Esophagus squamous epithelium (tissue), 5 donors: ENCODE measurements around the gene MUC22. TPM values are rescaled to one million over a fixed set of nuclear protein-coding genes. Genes with fewer than 3 reads are reported as not detected.

Source experiments
- DNase-seq: peaks from one replicate; lab custom pipeline; 2025; lab: John Stamatoyannopoulos, UW
- H3K27ac ChIP-seq, 4 donors: fragments of 200-600 bp; sonication (generic); one replicate each; pipeline ENCODE4 v1.5.1; 2016 to 2019; ENCODE audit warnings: mild to moderate bottlenecking in 1 of 4
- H3K27me3 ChIP-seq, 4 donors: fragments of 200-600 bp; sonication (generic); 1 replicate in 3 of 4; 2 replicates in 1 of 4; pipeline versions ENCODE4 v1.5.1 to v1.6.0; 2017 to 2021; ENCODE audit warnings: antibody characterized with exemption in 1 of 4
- H3K36me3 ChIP-seq, 3 donors: fragments of 200-600 bp; sonication (generic); one replicate each; pipeline ENCODE4 v1.5.1; 2016 to 2019
- H3K4me1 ChIP-seq, 3 donors: fragments of 200-600 bp; sonication (generic); one replicate each; pipeline ENCODE4 v1.5.1; 2017 to 2019
- H3K4me3 ChIP-seq, 4 donors: fragments of 200-600 bp; sonication (generic); 1 replicate in 3 of 4; 2 replicates in 1 of 4; pipeline ENCODE4 v1.5.1; 2016 to 2019; ENCODE audit warnings: mild to moderate bottlenecking in 2 of 4, moderate library complexity in 1 of 4
- H3K9me3 ChIP-seq, 3 donors: fragments of 200-600 bp; sonication (generic); one replicate each; pipeline ENCODE4 v1.5.1; 2016 to 2019
- CTCF ChIP-seq, 6 experiments: fragments of 450-650 bp in 4 of 6; fragments of 200-600 bp in 2 of 6; sonication (generic) in 2 of 6; IDR thresholded peaks; one replicate each; pipeline ENCODE4 v1.5.1; 2016 to 2019; ENCODE audit warnings: antibody characterized with exemption in 6 of 6, mild to moderate bottlenecking in 4 of 6, moderate library complexity in 4 of 6
- POLR2A ChIP-seq, 4 donors: fragments of 450-650 bp; IDR thresholded peaks; one replicate each; pipeline ENCODE4 v1.6.1; 2017; ENCODE audit warnings: antibody characterized with exemption in 4 of 4, mild to moderate bottlenecking in 4 of 4, moderate library complexity in 3 of 4
- WGBS, 2 donors: methylation state at CpG; one replicate each; pipeline ENCODE4 v1.1.5; 2018; 5-methylcytosine and 5-hydroxymethylcytosine counted together
- intact Hi-C: fragments of 100-400 bp; cut with DNase I; formaldehyde crosslinking; loops from one replicate; pipeline ENCODE4 v1.15.0; 2022
- total RNA-seq, 4 donors: library from RNA; depleted of rRNA; stranded (reverse); fragments of >200 nt; gene quantifications; one replicate each; pipeline ENCODE4 v1.1.0, GENCODE V29; 2016
- donor health status: DM: yes; HTN: yes; CAD: no.

The MUC22 gene
- total RNA-seq, 4 donors from 2014 or later, result 4.1 to 10.1 (median 7.6) TPM

- Histone ChIP-seq H3K27me3 (peaks cover 0 to 12% (median 0%) of the 10 kb centered on the region in 4 donors), H3K4me3 (peak overlapping the region in 2 of 4 donors; percentile 9 to 29), H3K27ac (peak overlapping the region in 2 of 4 donors; percentile 70 to 77), H3K4me1 (peaks cover 4 to 51% (median 16%) of the 10 kb centered on the region in 3 donors), H3K36me3 (no peaks in the 10 kb centered on the region), H3K9me3 (no peaks in the 10 kb centered on the region)
- no peak for TF ChIP-seq CTCF (IDR thresholded peaks at IDR 0.05)
- TF ChIP-seq POLR2A (IDR thresholded peaks at IDR 0.05), result no peak
- intact Hi-C loops, result no loop called here
- no peak for DNase-seq
- WGBS, 2 donors, result 33 to 69% methylated on average over 3 to 4 of the region's 8 CpGs
These were observed 43.6 kb downstream of the MUC22 start for GRCh38 chr6:31053873-31054272.

- Histone ChIP-seq H3K4me3 (peak overlapping the region in 1 of 4 donors; percentile 29), H3K27ac (peak overlapping the region in 3 of 4 donors; percentile 61 to 77 (median 70)), H3K9me3 (no peaks in the 10 kb centered on the region), H3K27me3 (peaks cover 0 to 7% (median 0%) of the 10 kb centered on the region in 4 donors), H3K36me3 (no peaks in the 10 kb centered on the region), H3K4me1 (peaks cover 4 to 56% (median 16%) of the 10 kb centered on the region in 3 donors)
- intact Hi-C loops, result no loop called here
- no peak for TF ChIP-seq CTCF (IDR thresholded peaks at IDR 0.05)
- TF ChIP-seq POLR2A (IDR thresholded peaks at IDR 0.05), result no peak
- no peak for DNase-seq
- 19 to 36% methylated on average over 3 to 4 of the region's 4 CpGs for WGBS, 2 donors
These were observed 45.2 kb downstream of the MUC22 start for GRCh38 chr6:31055441-31055840.

GRCh38 chr6:31057426-31058003, 47.2 kb downstream of the MUC22 start:
- TF ChIP-seq POLR2A (IDR thresholded peaks at IDR 0.05) (no peak), CTCF (IDR thresholded peaks at IDR 0.05) (peak in 1 of 6 experiments; percentile 4)
- Histone ChIP-seq H3K4me3 (peak overlapping the region in 2 of 4 donors; percentile 8 to 29), H3K27me3 (peaks cover 0 to 7% (median 0%) of the 10 kb centered on the region in 4 donors), H3K27ac (peak overlapping the region; percentile 31 to 77 (median 66)), H3K36me3 (no peaks in the 10 kb centered on the region), H3K9me3 (no peaks in the 10 kb centered on the region), H3K4me1 (peaks cover 4 to 67% (median 16%) of the 10 kb centered on the region in 3 donors)
- 21 to 33% methylated on average over 4 of the region's 4 CpGs for WGBS, 2 donors
- intact Hi-C loops, result no loop called here
- DNase-seq, result no peak

- no peaks in the 10 kb centered on the region for H3K9me3 ChIP-seq
- intact Hi-C loops, result no loop called here
- DNase-seq, result no peak
- peak overlapping the region; percentile 31 to 77 (median 70) for H3K27ac ChIP-seq
- WGBS, 2 donors, result 33 to 38% methylated on average over 8 to 9 of the region's 10 CpGs
- H3K27me3 ChIP-seq, result peaks cover 0 to 10% (median 0%) of the 10 kb centered on the region in 4 donors
- peaks cover 4 to 75% (median 16%) of the 10 kb centered on the region in 3 donors for H3K4me1 ChIP-seq
- H3K4me3 ChIP-seq, result peak overlapping the region in 1 of 4 donors; percentile 29
- no peak for TF ChIP-seq POLR2A (IDR thresholded peaks at IDR 0.05)
- TF ChIP-seq CTCF (IDR thresholded peaks at IDR 0.05), result peak in 5 of 6 experiments; percentile 30 to 58 (median 49)
- no peaks in the 10 kb centered on the region for H3K36me3 ChIP-seq
These were observed 48.0 kb downstream of the MUC22 start for GRCh38 chr6:31058128-31058894.

GRCh38 chr6:31060145-31060544, 49.9 kb downstream of the MUC22 start:
- H3K27ac ChIP-seq, result peak overlapping the region in 3 of 4 donors; percentile 30 to 77 (median 76)
- no peak for DNase-seq
- peaks cover 4 to 77% (median 16%) of the 10 kb centered on the region in 3 donors for H3K4me1 ChIP-seq
- intact Hi-C loops, result no loop called here
- no peak overlapping the region for H3K4me3 ChIP-seq
- no peaks in the 10 kb centered on the region for H3K9me3 ChIP-seq
- 81 to 97% methylated on average over 6 to 8 of the region's 8 CpGs for WGBS, 2 donors
- peaks cover 0 to 5% (median 0%) of the 10 kb centered on the region in 4 donors for H3K27me3 ChIP-seq
- H3K36me3 ChIP-seq, result no peaks in the 10 kb centered on the region
- no peak for TF ChIP-seq POLR2A (IDR thresholded peaks at IDR 0.05)
- TF ChIP-seq CTCF (IDR thresholded peaks at IDR 0.05), result no peak
